GM21529 (cell line): ENCODE results near the gene CALCOCO1.

Experiments used
- ATAC-seq: cut with Tn5 transposase; IDR thresholded peaks from one replicate; pipeline ENCODE4 v1.9.1; 2021; ENCODE audit not compliant: unreplicated experiment

The CALCOCO1 gene

GRCh38 chr12:53667080-53667479, 60.2 kb downstream of the CALCOCO1 start:
- ATAC-seq = no peak

- no peak for ATAC-seq
Measured at GRCh38 chr12:53664936-53665335, 62.3 kb downstream of the CALCOCO1 start.

- ATAC-seq = no peak
Measured at GRCh38 chr12:53664191-53664590, 63.1 kb downstream of the CALCOCO1 start.

GRCh38 chr12:53660041-53660440, 67.2 kb downstream of the CALCOCO1 start:
- no peak for ATAC-seq

GRCh38 chr12:53659571-53659981, 67.7 kb downstream of the CALCOCO1 start:
- ATAC-seq = no peak

- no peak for ATAC-seq
Measured at GRCh38 chr12:53659011-53659551, 68.2 kb downstream of the CALCOCO1 start.
